Mesodermal cell (in vitro differentiated cells): ENCODE data around the gene TRIM13.
A peak's percentile ranks its signal among the peaks of the same experiment; 100 is the strongest.
"Not testable (repeated sequence)": the region's sequence is repeated elsewhere in the genome, so short reads cannot be mapped to it uniquely, and the experiment has no call there.

Experiments used
- H3K27ac ChIP-seq: 2 replicates; pipeline ENCODE4 v1.7.0; 2013; ENCODE audit warnings: mild to moderate bottlenecking, low read depth, low read length, moderate library complexity; ENCODE audit not compliant: severe bottlenecking
- H3K36me3 ChIP-seq: 2 replicates; pipeline ENCODE4 v1.7.1; 2013; ENCODE audit warnings: mild to moderate bottlenecking, low read length, moderate library complexity; ENCODE audit not compliant: control insufficient read depth, insufficient read depth
- H3K4me1 ChIP-seq: one replicate; pipeline ENCODE4 v1.7.1; 2013; ENCODE audit warnings: mild to moderate bottlenecking, low read length; ENCODE audit not compliant: insufficient read depth, control insufficient read depth, poor library complexity, severe bottlenecking
- H3K4me3 ChIP-seq: 2 replicates; pipeline ENCODE4 v1.7.0; 2013; ENCODE audit warnings: low read length, control low read depth, mild to moderate bottlenecking; ENCODE audit not compliant: insufficient read depth, poor library complexity, severe bottlenecking; ENCODE audit errors: extremely low read depth
- H3K9me3 ChIP-seq: 2 replicates; pipeline ENCODE4 v1.7.1; 2013; ENCODE audit warnings: mild to moderate bottlenecking, low read length, moderate library complexity; ENCODE audit not compliant: control insufficient read depth
- WGBS, 2 experiments: methylation state at CpG; one replicate each; pipeline ENCODE4 v1.1.5; 2013; ENCODE audit warnings: missing lambda C conversion rate in 2 of 2; ENCODE audit not compliant: insufficient coverage in 2 of 2; 5-methylcytosine and 5-hydroxymethylcytosine counted together

The TRIM13 gene

DNA sequence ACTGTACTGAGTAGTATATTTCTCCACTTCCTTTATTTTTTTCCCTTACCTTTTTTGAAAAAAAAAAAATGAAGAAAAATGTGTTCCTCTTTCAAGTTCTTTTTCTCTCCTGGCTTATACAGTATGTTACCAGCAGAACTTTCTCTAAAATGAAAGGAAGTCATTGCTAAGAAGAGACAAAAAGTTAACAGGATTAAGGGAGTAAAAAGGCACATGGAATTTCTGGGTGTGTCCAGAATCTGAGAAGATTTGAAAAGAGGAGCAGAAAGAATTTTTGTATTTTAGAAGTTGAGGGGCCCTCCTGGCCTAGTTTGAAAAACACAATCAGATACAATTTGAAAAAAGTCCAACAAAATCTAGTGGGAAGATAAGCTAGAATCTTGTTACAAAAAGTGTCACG lies 21.0 kb upstream of the TRIM13 start:
- no peaks in the 10 kb centered on the region for H3K36me3 ChIP-seq
- H3K9me3 ChIP-seq, result no peaks in the 10 kb centered on the region
- H3K4me3 ChIP-seq, result no peak overlapping the region
- H3K4me1 ChIP-seq, result no peaks in the 10 kb centered on the region
- no peak overlapping the region for H3K27ac ChIP-seq
- WGBS, 2 experiments, result no CpG with 5 or more reads among the region's 1 CpG

DNA sequence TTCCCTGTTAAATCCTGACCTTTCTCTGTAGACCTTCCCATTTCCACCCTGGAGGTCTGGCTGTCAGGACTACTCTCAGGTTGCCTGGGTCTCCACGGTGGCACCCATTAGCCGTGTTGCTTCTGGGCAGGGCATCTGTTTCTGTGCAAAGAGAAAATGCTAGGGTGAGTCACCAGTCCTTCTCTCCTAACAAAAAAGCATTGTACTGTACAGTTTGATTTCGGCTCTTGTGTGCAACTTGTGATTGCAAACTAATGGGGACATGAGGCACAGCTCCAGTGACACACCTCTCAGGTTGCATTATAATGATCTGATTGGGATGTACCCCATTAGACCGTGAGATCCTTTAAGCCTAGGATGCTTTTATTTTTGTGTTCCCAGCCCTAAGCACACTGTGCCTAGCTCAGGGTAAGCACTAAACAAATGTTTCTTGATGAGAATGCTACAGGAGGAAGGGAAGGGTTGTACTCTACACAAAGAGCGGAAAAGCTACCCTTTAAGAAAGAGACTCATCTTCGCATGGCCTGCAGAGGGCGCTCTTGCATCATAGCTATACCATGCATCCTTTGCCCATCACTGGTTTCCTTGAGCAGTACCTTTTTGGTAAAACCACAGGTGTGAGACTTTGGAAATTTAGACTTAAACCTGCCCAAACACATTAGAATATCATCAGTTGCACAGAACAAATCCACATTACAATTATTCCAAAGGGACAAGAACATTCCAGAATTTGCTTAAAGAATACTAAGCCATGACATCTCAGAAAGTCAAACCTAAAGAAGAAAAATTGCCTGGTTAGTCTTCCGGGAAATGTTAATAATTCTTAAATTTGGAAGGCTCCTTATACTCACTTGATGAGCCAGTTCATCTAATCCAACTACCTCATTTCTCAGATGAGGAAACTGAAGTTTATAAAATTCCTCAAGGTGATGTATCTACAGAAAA lies 20.3 kb upstream of the TRIM13 start:
- WGBS, 2 experiments, result 31 to 81% methylated on average over 4 of the region's 8 CpGs

GRCh38 chr13:49977992-49978391 lies 18.9 kb upstream of the TRIM13 start:
- 83 to 95% methylated on average over 1 to 3 of the region's 3 CpGs for WGBS, 2 experiments
- Histone ChIP-seq H3K36me3 (no peaks in the 10 kb centered on the region), H3K4me3 (no peak overlapping the region), H3K4me1 (no peaks in the 10 kb centered on the region), H3K27ac (no peak overlapping the region), H3K9me3 (no peaks in the 10 kb centered on the region)

More for the DNA sequence above, 20.3 kb upstream of the TRIM13 start:
- H3K4me1 ChIP-seq, result no peaks in the 10 kb centered on the region
- no peaks in the 10 kb centered on the region for H3K9me3 ChIP-seq
- H3K4me3 ChIP-seq, result no peak overlapping the region
- H3K36me3 ChIP-seq, result no peaks in the 10 kb centered on the region
- H3K27ac ChIP-seq, result no peak overlapping the region

- no peaks in the 10 kb centered on the region for H3K36me3 ChIP-seq
- H3K9me3 ChIP-seq, result no peaks in the 10 kb centered on the region
- H3K4me1 ChIP-seq, result no peaks in the 10 kb centered on the region
- no peak overlapping the region for H3K27ac ChIP-seq
- no peak overlapping the region for H3K4me3 ChIP-seq
These were observed 16.6 kb upstream of the TRIM13 start for GRCh38 chr13:49980266-49980665.

DNA sequence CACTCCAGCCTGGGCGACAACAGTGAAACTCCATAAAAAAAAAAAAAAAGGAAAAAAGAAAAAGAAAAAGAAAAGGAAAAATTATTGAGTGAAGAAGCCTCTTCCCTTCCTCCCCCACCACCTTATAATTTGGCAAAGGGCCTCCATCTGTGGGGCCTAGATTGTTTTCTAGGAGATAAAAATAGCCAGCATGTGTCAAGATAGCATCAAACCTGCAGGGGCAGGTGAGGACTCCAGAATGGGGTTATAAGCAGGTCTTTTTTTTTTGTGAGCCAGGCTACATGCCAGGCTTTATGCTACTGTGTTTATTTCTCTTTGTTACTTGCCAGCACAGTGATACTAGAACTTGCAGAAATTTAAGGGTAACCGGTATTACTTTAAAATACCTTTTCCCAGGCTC lies 11.7 kb upstream of the TRIM13 start:
- H3K4me1 ChIP-seq, result no peaks in the 10 kb centered on the region
- H3K9me3 ChIP-seq, result no peaks in the 10 kb centered on the region
- H3K36me3 ChIP-seq, result no peaks in the 10 kb centered on the region
- H3K27ac ChIP-seq, result no peak overlapping the region
- 100% methylated on average over 1 of the region's 2 CpGs; no CpG with 5 or more reads in 1 of the 2 experiments for WGBS, 2 experiments
- H3K4me3 ChIP-seq, result no peak overlapping the region

GRCh38 chr13:49986471-49986870 lies 10.4 kb upstream of the TRIM13 start:
- Histone ChIP-seq H3K4me3 (no peak overlapping the region), H3K9me3 (no peaks in the 10 kb centered on the region), H3K4me1 (no peaks in the 10 kb centered on the region), H3K27ac (no peak overlapping the region), H3K36me3 (no peaks in the 10 kb centered on the region)
- WGBS, 2 experiments, result 87 to 94% methylated on average over 5 of the region's 7 CpGs

DNA sequence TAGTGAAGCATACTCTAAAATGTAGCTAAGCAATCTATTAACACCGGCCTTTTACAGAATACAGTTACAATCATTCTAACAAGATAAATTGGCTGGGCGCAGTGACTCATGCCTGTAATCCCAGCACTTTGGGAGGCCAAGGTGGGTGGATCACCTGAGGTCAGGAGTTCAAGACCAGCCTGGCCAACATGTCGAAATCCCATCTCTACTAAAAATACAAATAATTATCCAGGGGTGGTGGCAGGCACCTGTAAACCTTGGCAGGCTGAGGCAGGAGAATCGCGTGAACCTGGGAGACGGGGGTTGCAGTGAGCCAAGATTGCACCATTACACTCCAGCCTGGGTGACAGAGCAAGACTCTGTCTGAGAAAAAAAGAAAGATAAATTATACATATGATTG lies 6.2 kb upstream of the TRIM13 start:
- H3K36me3 ChIP-seq, H3K4me3 ChIP-seq, H3K27ac ChIP-seq, H3K4me1 ChIP-seq, H3K9me3 ChIP-seq: not testable (repeated sequence)
- WGBS, 2 experiments, result 95% methylated on average over 4 of the region's 6 CpGs; no CpG with 5 or more reads in 1 of the 2 experiments

- Histone ChIP-seq H3K9me3 (no peaks in the 10 kb centered on the region), H3K27ac (no peak overlapping the region), H3K36me3 (peaks cover 3% of the 10 kb centered on the region), H3K4me1 (peaks cover 8% of the 10 kb centered on the region), H3K4me3 (no peak overlapping the region)
These were observed 3.7 kb upstream of the TRIM13 start for GRCh38 chr13:49993111-49993510.

DNA sequence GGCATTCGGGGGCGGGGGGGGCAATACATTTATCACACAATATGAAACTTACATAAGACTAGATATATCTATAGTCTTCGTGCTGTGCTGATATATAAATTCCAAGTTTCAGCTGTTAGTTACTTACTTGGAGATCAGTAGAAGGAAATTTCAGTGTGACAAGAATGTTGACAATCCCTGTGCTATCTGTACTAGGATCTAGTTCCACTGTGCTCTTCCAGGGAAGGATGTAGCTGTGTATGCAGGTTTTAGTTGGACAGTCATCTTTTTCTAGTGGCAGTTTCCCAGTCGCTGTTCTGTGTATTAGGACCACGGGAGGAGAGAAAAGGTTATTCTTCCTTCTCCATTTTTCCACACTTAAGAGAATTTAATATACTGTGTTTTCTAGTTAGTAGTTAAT lies 3.2 kb upstream of the TRIM13 start:
- Histone ChIP-seq H3K27ac (no peak overlapping the region), H3K4me3 (no peak overlapping the region), H3K9me3 (no peaks in the 10 kb centered on the region), H3K36me3 (peaks cover 8% of the 10 kb centered on the region), H3K4me1 (peaks cover 8% of the 10 kb centered on the region)
- no CpG with 5 or more reads among the region's 5 CpGs for WGBS, 2 experiments

DNA sequence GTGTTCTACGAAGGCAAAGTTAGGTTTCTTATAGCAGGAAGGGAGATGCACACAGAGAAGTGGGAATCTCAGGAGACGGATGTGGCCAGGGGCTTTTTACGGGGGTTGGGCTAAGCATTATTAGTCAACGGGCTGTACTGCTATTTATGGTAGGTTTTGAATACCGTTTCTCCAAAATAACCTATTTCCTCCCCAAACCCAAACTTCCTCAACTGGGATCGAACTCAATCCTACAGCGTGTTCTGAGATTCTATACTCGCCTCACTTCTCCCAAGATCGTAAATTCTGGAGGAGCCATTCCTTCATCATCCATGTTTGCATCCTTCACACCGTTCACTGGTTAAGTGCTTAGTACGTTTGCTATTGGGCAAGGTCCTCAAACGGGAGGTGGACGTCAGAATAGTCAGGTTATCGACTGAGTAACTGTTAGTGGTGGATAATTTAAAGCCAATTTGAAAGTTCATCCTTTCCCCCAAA lies 1.2 kb upstream of the TRIM13 start:
- Histone ChIP-seq H3K9me3 (no peaks in the 10 kb centered on the region), H3K4me3 (peak overlapping the region; percentile 63), H3K36me3 (peaks cover 26% of the 10 kb centered on the region), H3K4me1 (peaks cover 16% of the 10 kb centered on the region), H3K27ac (peak overlapping the region; percentile 81)
- 63 to 66% methylated on average over 9 to 11 of the region's 14 CpGs for WGBS, 2 experiments
